ENCODE data around the gene MRPS22. TPM values are rescaled to one million over a fixed set of nuclear protein-coding genes. Genes with fewer than 3 reads are reported as not detected.

Gene MRPS22
- total and polyA plus RNA-seq, 2 donors (not counting 3 experiments of a cell fraction or from before 2014, with no cell fraction given): 33.8 to 45.6 TPM

DNA sequence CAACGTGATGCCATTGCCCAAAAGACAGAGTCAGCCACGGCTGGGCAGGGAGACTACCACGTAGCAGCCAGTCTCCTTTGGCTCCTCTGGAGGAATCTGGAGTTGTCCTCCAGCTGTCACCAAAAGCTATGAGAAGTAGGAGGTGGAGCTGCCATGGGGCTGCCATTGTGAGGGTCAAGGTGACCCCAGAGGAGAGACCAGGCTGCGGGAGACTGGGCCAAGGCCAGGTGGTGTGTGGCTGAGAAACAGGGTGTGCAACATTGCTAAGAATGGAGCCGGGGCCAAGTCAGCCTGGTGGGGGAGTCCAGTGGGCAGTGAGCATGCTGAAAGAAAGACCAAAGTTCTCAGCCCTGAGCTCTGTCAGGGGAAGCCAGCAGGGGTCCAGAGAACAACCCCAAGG is 29.9 kb upstream of the MRPS22 start:
- H2AFZ ChIP-seq (ENCODE audit: low read depth, low read length): no peak overlapping the region
- FAIRE-seq (no peak), DNase-seq (ENCODE audit: low read depth, low spot score) (no peak)
- BruUV-seq (replicated peaks): no TSS peak
- no peaks in the 10 kb centered on the region for H3K4me1 ChIP-seq (ENCODE audit: control insufficient read depth, extremely low read depth, insufficient read depth, low read length)
- peaks cover 0 to 4% of the 10 kb centered on the region in 2 experiments for H3K27me3 ChIP-seq (ENCODE audit: control insufficient read depth in 2 of 2, insufficient read depth in 2 of 2, low read length in 2 of 2)
- H4K20me1 ChIP-seq (replicated peaks; ENCODE audit: control insufficient read depth, extremely low read depth, insufficient read depth, low read length): no peaks in the 10 kb centered on the region
- TF ChIP-seq GATA2 (IDR thresholded peaks at IDR 0.05; ENCODE audit: insufficient read depth, insufficient read length, low read depth, low read length): no peak
- TF ChIP-seq POLR2AphosphoS5 (IDR thresholded peaks at IDR 0.05; ENCODE audit: insufficient read depth, low read depth, low read length): no peak
- TF ChIP-seq, protein P1, sequence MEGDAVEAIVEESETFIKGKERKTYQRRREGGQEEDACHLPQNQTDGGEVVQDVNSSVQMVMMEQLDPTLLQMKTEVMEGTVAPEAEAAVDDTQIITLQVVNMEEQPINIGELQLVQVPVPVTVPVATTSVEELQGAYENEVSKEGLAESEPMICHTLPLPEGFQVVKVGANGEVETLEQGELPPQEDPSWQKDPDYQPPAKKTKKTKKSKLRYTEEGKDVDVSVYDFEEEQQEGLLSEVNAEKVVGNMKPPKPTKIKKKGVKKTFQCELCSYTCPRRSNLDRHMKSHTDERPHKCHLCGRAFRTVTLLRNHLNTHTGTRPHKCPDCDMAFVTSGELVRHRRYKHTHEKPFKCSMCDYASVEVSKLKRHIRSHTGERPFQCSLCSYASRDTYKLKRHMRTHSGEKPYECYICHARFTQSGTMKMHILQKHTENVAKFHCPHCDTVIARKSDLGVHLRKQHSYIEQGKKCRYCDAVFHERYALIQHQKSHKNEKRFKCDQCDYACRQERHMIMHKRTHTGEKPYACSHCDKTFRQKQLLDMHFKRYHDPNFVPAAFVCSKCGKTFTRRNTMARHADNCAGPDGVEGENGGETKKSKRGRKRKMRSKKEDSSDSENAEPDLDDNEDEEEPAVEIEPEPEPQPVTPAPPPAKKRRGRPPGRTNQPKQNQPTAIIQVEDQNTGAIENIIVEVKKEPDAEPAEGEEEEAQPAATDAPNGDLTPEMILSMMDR (IDR thresholded peaks at IDR 0.05; ENCODE audit: extremely low read depth in 1 of 2, insufficient read depth in 1 of 2, low read depth in 1 of 2, low read length in 2 of 2): no peak
- TF ChIP-seq POLR2A (IDR thresholded peaks at IDR 0.05; ENCODE audit: low read depth, low read length): no peak
- no peak for TF ChIP-seq JUN (IDR thresholded peaks at IDR 0.05; ENCODE audit: borderline replicate concordance, insufficient read depth, insufficient read length, low read depth)
- TF ChIP-seq FOS (IDR thresholded peaks at IDR 0.05; ENCODE audit: borderline replicate concordance, insufficient read depth, low read length): no peak
- TF ChIP-seq MYC (IDR thresholded peaks at IDR 0.05; ENCODE audit: low read depth, low read length): no peak
- TF ChIP-seq, protein P2, sequence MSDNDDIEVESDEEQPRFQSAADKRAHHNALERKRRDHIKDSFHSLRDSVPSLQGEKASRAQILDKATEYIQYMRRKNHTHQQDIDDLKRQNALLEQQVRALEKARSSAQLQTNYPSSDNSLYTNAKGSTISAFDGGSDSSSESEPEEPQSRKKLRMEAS (IDR thresholded peaks at IDR 0.05; ENCODE audit: insufficient read depth, insufficient read length): no peak
- TF ChIP-seq EZH2 (IDR thresholded peaks at IDR 0.05; ENCODE audit: borderline replicate concordance, low read depth, low read length, severe bottlenecking): no peak
- H3K79me2 ChIP-seq (ENCODE audit: control insufficient read depth, insufficient read depth, low read length): no peaks in the 10 kb centered on the region
- H3K27ac ChIP-seq (ENCODE audit: insufficient read depth, low read depth, low read length): no peak overlapping the region
- no peak overlapping the region for H3K4me2 ChIP-seq (ENCODE audit: insufficient read depth, low read length)
- no peaks in the 10 kb centered on the region for H3K36me3 ChIP-seq (ENCODE audit: control insufficient read depth in 2 of 2, extremely low read depth in 1 of 2, insufficient read depth in 2 of 2, low read length in 2 of 2)
- no peaks in the 10 kb centered on the region for H3K9me3 ChIP-seq (replicated peaks; ENCODE audit: control insufficient read depth, insufficient read depth, low read length)
- dilution Hi-C loops (cut with MboI; ENCODE audit: extremely low pct_ligation_motif_present, low sequenced_read_pairs) (no loop called here), intact Hi-C loops (cut with micrococcal nuclease) (no loop called here)
- ChIA-PET CTCF (interaction anchor here (1.8 to 1.9 kb wide), 2 partner anchors 15 to 202 kb away, joined by 6 to 7 read pairs; no protein-coding TSS in a partner anchor), POLR2A (no interaction called here)
- H3K4me3 ChIP-seq (replicated peaks in 1 of 3; ENCODE audit: insufficient read depth in 1 of 3, low read depth in 1 of 3, low read length in 3 of 3): no peak overlapping the region
- H3K9ac ChIP-seq (replicated peaks; ENCODE audit: extremely low read depth, insufficient read depth, low read length): no peak overlapping the region
- H3K9me1 ChIP-seq (replicated peaks; ENCODE audit: control insufficient read depth, extremely low read depth, insufficient read depth, low read length): no peaks in the 10 kb centered on the region

All from endothelial cell of umbilical vein (primary cell).